Osteocyte (in vitro differentiated cells): Measurements from ENCODE around the gene MARCHF10. TPM values are rescaled to one million over a fixed set of nuclear protein-coding genes. Genes with fewer than 3 reads are reported as not detected.
"Not testable (repeated sequence)": the region's sequence is repeated elsewhere in the genome, so short reads cannot be mapped to it uniquely, and the experiment has no call there.

Source experiments
- DNase-seq: peaks from one replicate; pipeline ENCODE4 v3.0.0; 2021; ENCODE audit warnings: mixed read lengths; ENCODE audit not compliant: unreplicated experiment; ENCODE audit errors: extremely low spot score
- H3K27ac Mint-ChIP-seq: one replicate; pipeline ENCODE4 v1.8.0; 2021; ENCODE audit warnings: mild to moderate bottlenecking, mixed read lengths; ENCODE audit not compliant: unreplicated experiment
- H3K27me3 Mint-ChIP-seq: one replicate; pipeline ENCODE4 v1.8.0; 2021; ENCODE audit warnings: mixed read lengths; ENCODE audit not compliant: unreplicated experiment
- H3K36me3 Mint-ChIP-seq: one replicate; pipeline ENCODE4 v1.8.0; 2021; ENCODE audit warnings: mixed read lengths; ENCODE audit not compliant: unreplicated experiment
- H3K4me1 Mint-ChIP-seq: one replicate; pipeline ENCODE4 v1.8.0; 2021; ENCODE audit warnings: mixed read lengths; ENCODE audit not compliant: unreplicated experiment
- H3K4me3 Mint-ChIP-seq: one replicate; pipeline ENCODE4 v1.8.0; 2021; ENCODE audit warnings: mild to moderate bottlenecking, moderate library complexity, mixed read lengths; ENCODE audit not compliant: unreplicated experiment
- H3K9me3 Mint-ChIP-seq: one replicate; pipeline ENCODE4 v1.8.0; 2021; ENCODE audit warnings: mixed read lengths; ENCODE audit not compliant: unreplicated experiment
- CTCF ChIP-seq: fragments of 200-600 bp; sonication (generic); IDR thresholded peaks from 2 replicates; pipeline ENCODE4 v1.5.0; 2021; ENCODE audit warnings: antibody characterized with exemption, mild to moderate bottlenecking, moderate library complexity
- total RNA-seq: library from RNA; stranded (reverse); gene quantifications from 2 replicates; pipeline ENCODE4 v1.2.1, GENCODE V29; 2021

MARCHF10 gene
- total RNA-seq, 1 donor from 2014 or later: not detected

- Mint-ChIP-seq H3K27me3 (no peaks in the 10 kb centered on the region), H3K4me1 (peaks cover 7% of the 10 kb centered on the region), H3K9me3 (no peaks in the 10 kb centered on the region), H3K27ac (no peak overlapping the region), H3K36me3 (peaks cover 34% of the 10 kb centered on the region), H3K4me3 (no peak overlapping the region)
- no peak for TF ChIP-seq CTCF
- no peak for DNase-seq
These were observed 115.9 kb downstream of the MARCHF10 start for GRCh38 chr17:62692159-62692651.

- H3K4me3 Mint-ChIP-seq, H3K9me3 Mint-ChIP-seq, H3K4me1 Mint-ChIP-seq, DNase-seq, H3K27ac Mint-ChIP-seq, H3K27me3 Mint-ChIP-seq: not testable (repeated sequence)
- peaks cover 39% of the 10 kb centered on the region for H3K36me3 Mint-ChIP-seq
These were observed 116.6 kb downstream of the MARCHF10 start for GRCh38 chr17:62691589-62691915.

GRCh38 chr17:62690168-62690897 lies 117.8 kb downstream of the MARCHF10 start:
- no peak overlapping the region for H3K4me3 Mint-ChIP-seq
- H3K27me3 Mint-ChIP-seq: no peaks in the 10 kb centered on the region
- H3K4me1 Mint-ChIP-seq: peaks cover 7% of the 10 kb centered on the region
- TF ChIP-seq CTCF: no peak
- H3K27ac Mint-ChIP-seq: no peak overlapping the region
- H3K36me3 Mint-ChIP-seq: peaks cover 42% of the 10 kb centered on the region
- no peaks in the 10 kb centered on the region for H3K9me3 Mint-ChIP-seq
- DNase-seq: no peak

- TF ChIP-seq CTCF: no peak
- H3K36me3 Mint-ChIP-seq: peaks cover 49% of the 10 kb centered on the region
- no peak for DNase-seq
- H3K27me3 Mint-ChIP-seq: no peaks in the 10 kb centered on the region
- no peak overlapping the region for H3K27ac Mint-ChIP-seq
- no peaks in the 10 kb centered on the region for H3K9me3 Mint-ChIP-seq
- no peak overlapping the region for H3K4me3 Mint-ChIP-seq
- peaks cover 7% of the 10 kb centered on the region for H3K4me1 Mint-ChIP-seq
These were observed 118.5 kb downstream of the MARCHF10 start for GRCh38 chr17:62689441-62690167.

- Mint-ChIP-seq H3K9me3 (no peaks in the 10 kb centered on the region), H3K4me1 (peaks cover 2% of the 10 kb centered on the region), H3K27me3 (no peaks in the 10 kb centered on the region), H3K4me3 (no peak overlapping the region), H3K27ac (no peak overlapping the region), H3K36me3 (peaks cover 52% of the 10 kb centered on the region)
- no peak for DNase-seq
- no peak for TF ChIP-seq CTCF
These were observed 119.5 kb downstream of the MARCHF10 start for GRCh38 chr17:62688398-62689160.
